Memory B cell (primary cell): ENCODE measurements around the gene PACS2.
A peak's percentile ranks its signal among the peaks of the same experiment; 100 is the strongest.
"Not testable (repeated sequence)": the region's sequence is repeated elsewhere in the genome, so short reads cannot be mapped to it uniquely, and the experiment has no call there.

Source experiments
- ATAC-seq: fragments of 150-1000 bp; cut with Tn5 transposase; 2 replicates; pipeline ENCODE4 v1.10.0; 2021; ENCODE audit warnings: low read depth, mild to moderate bottlenecking, moderate library complexity
- DNase-seq, 2 donors: peaks; one replicate each; pipeline ENCODE4 v3.0.0; 2022; ENCODE audit warnings: low spot score in 2 of 2
- H3K27ac Mint-ChIP-seq: one replicate; pipeline ENCODE4 v1.8.0; 2022; ENCODE audit warnings: mild to moderate bottlenecking, moderate library complexity, mixed read lengths
- H3K27me3 Mint-ChIP-seq: one replicate; pipeline ENCODE4 v1.8.0; 2022; ENCODE audit warnings: mixed read lengths
- H3K36me3 Mint-ChIP-seq: one replicate; pipeline ENCODE4 v1.8.0; 2022; ENCODE audit warnings: mild to moderate bottlenecking, mixed read lengths
- H3K4me1 Mint-ChIP-seq: one replicate; pipeline ENCODE4 v1.8.0; 2022; ENCODE audit warnings: mixed read lengths
- H3K4me3 Mint-ChIP-seq: one replicate; pipeline ENCODE4 v1.8.0; 2022; ENCODE audit warnings: mild to moderate bottlenecking, moderate library complexity, mixed read lengths
- H3K9me3 Mint-ChIP-seq: one replicate; pipeline ENCODE4 v1.8.0; 2022; ENCODE audit warnings: mixed read lengths

The PACS2 gene

DNA sequence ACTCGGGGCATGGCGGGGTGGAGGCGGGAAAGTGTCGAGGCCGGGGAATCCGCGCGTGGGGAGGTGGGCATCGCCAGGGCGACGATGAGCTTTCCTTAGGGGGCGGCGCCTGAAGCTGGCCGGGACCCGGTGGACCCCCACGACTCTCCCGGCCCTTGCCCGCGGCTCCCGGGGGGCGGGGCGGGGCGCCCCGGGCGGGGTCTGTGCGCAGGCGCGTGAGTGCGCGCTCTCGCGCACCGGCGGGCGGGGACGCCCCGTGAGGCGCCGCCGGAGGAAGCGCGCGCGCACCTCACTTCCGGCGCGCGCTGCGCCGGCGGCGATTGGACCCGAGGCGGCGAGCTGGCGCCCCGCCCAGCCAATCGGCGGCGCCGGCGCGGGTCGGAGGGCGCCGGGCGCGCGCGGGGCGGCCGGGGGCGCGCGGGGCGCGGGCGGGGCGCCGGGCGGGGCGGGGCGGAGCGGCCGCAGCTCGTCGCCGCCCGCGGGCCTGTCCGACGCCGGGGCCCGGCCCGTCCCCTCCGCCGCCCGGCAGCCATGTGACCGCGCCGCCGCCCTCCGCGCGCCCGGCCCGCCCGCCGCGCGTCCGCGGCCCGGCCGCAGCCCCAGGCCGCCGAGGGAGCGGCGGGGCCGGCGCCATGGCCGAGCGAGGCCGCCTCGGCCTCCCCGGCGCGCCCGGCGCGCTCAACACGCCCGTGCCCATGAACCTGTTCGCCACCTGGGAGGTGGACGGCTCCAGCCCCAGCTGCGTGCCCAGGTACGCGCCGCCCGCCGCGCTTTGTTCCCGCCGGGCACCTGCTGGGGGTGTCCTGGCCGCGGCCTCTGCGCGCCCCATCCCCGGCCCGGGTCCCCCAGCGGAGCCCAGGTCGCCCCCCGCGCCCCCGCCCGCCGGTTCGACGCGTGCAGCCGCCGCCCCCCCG, at the start of gene PACS2:
PACS2 (plus strand) TSS at position 462 of the 914 bp plus-strand sequence; CDS start at position 633, 171 bp downstream.
- no peaks in the 10 kb centered on the region for H3K36me3 Mint-ChIP-seq
- H3K27me3 Mint-ChIP-seq: no peaks in the 10 kb centered on the region
- H3K4me1 Mint-ChIP-seq: peaks cover 9% of the 10 kb centered on the region
- peak; percentile 74 for ATAC-seq
- peak within 1 kb of the TSS; percentile 90 for H3K4me3 Mint-ChIP-seq
- H3K27ac Mint-ChIP-seq: peak within 1 kb of the TSS; percentile 73
- DNase-seq: peak; percentile 77 to 81
- no peaks in the 10 kb centered on the region for H3K9me3 Mint-ChIP-seq

DNA sequence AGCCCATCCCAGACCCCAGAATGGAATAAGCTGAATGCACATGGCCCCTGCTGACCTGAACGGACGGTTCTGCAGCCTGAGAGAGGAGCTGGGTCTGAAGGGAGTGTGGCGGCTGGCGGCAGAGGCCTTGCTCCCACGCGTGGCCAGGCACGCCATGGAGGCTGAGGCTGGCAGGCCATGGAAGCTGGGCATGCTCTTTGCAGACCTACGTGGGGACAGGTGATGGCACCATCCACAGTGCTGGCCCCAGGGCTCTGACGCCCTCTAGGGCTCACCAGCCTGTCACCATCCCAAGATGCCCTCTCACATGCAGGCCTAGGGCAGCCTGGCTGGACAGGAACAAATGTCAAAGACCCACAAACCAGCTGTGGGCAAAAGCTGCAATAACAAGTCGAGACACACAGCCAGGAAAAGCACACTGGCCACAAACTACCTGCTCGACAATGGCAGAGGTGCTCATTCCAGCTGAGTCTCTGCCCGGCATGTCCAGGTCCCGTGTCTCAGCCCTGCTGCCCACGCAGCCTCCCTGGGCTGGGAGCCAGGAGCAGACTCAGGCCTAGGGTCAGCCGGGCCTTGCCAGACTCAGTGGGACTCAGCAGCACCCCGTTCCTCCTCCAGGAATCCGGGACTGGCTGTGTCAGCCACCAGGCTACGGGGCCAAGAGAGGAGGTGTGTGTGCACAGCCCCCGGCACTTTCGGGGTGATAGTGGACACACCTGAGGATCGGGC, 46.6 kb upstream of the PACS2 start:
- peaks cover 16% of the 10 kb centered on the region for H3K36me3 Mint-ChIP-seq
- H3K27me3 Mint-ChIP-seq: no peaks in the 10 kb centered on the region
- DNase-seq: no peak
- ATAC-seq: no peak
- no peaks in the 10 kb centered on the region for H3K9me3 Mint-ChIP-seq
- H3K4me3 Mint-ChIP-seq: no peak overlapping the region
- H3K27ac Mint-ChIP-seq: no peak overlapping the region
- H3K4me1 Mint-ChIP-seq: no peaks in the 10 kb centered on the region

DNA sequence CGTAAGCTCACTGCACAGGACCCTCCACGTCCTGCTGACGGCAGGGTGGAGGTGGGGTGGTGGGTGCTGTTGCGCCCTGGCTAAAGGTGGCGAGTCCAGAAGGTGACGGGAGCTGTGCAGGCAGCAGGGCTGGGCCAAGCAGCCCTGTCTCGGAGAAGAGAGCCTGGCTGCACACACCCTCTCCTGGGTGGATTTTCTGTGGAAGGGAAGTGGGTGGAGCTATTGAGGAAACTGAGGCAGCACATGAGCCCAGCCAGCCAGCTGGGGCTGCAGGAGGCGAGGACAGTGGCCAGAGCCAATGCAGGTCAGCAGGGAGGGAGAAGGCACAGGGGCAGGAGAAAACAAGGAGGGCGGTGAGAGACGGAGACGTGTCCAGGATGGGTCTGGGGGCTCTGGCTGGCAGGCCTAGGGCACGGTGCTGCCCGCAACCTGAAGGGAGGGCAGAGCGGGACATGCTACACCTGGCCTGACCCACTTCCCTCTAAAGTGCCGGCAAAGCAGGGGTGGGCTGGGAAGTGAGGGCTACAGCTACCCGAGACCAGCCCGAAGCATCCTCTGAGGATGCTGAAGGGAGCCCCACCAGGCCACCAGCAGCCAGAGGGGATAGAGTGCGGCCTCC, 45.7 kb upstream of the PACS2 start:
- H3K27ac Mint-ChIP-seq: no peak overlapping the region
- ATAC-seq (no peak), DNase-seq (no peak)
- peaks cover 13% of the 10 kb centered on the region for H3K36me3 Mint-ChIP-seq
- H3K9me3 Mint-ChIP-seq: no peaks in the 10 kb centered on the region
- no peaks in the 10 kb centered on the region for H3K4me1 Mint-ChIP-seq
- H3K27me3 Mint-ChIP-seq: no peaks in the 10 kb centered on the region
- H3K4me3 Mint-ChIP-seq: no peak overlapping the region

DNA sequence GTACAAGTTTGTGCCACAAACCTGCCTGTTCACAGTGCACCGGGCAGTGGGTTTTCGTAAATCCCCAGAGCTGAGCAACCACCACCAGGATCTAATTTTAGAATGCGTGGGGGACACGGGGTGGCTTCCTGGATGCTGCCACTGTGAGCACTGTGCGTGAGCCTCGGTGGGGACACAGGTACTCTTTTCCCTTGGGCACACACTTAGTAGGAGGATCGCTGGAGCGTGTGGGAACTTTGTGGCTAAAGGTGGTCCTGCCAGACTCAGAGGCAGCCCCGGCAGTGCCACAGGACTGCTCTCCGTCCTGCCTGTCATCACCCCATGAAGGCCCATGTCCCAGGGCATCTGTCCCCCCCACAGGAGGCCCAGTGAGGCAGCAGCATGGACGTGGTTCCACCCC, 45.1 kb upstream of the PACS2 start:
- Mint-ChIP-seq H3K36me3 (peaks cover 11% of the 10 kb centered on the region), H3K27ac (no peak overlapping the region), H3K4me1 (no peaks in the 10 kb centered on the region), H3K27me3 (no peaks in the 10 kb centered on the region), H3K4me3 (no peak overlapping the region), H3K9me3 (no peaks in the 10 kb centered on the region)
- DNase-seq: no peak
- no peak for ATAC-seq

DNA sequence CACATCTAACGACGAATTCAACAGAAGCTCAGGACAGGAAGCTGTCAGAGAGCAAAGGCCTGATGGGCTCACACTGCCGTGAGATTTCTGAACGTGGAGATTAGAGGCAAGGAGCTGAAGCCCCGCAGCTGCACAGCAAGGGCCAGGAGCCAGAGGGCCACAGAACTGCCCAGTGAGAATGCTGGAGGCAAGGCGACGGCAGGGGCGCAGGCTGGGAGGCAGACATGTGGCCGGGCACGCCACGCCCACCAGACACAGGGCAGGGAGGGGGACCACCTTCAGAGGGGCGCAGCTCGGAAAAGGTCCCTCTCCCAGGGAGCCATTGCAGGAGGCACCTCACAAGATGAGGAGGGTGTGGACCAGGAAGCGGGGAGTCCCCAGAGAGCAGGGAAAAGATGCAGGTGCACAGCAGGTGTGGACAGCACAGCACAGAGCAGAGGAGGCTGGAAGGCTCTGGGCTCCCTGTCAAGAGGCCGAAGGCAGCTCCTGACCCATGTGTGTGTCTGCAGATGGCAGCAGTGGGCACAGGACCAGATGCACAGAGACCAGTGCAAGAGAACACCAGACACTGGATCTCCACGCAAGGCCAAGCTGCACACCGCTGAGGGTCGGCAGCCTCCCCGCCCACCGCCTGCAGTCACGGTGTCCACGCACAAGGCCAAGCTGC, 43.2 kb upstream of the PACS2 start:
- DNase-seq: no peak
- Mint-ChIP-seq H3K27me3 (no peaks in the 10 kb centered on the region), H3K9me3 (no peaks in the 10 kb centered on the region), H3K36me3 (peaks cover 6% of the 10 kb centered on the region), H3K27ac (no peak overlapping the region), H3K4me1 (no peaks in the 10 kb centered on the region), H3K4me3 (no peak overlapping the region)
- no peak for ATAC-seq

DNA sequence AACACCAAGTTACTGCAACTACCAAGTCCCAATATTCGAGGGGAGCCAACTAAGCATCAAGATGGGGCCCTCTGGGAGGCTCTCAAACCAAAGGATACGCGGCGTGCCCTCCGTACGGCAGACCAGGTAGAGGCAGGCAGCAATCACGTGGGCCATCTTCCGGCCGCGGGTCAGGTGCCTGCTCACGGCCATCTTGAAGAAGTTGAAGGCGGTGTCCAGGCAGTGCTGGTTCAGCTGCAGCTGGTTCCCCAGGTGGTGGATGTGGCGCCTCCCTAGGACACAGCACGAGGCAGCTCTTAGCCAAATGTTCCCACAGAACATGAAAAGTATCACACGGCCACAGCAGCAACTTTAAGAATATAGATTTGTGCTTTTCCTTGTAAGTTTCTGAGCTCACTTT, 41.9 kb upstream of the PACS2 start:
- Mint-ChIP-seq H3K9me3 (no peaks in the 10 kb centered on the region), H3K27ac (no peak overlapping the region), H3K4me3 (no peak overlapping the region), H3K4me1 (no peaks in the 10 kb centered on the region), H3K27me3 (no peaks in the 10 kb centered on the region), H3K36me3 (peaks cover 2% of the 10 kb centered on the region)
- no peak for ATAC-seq
- no peak for DNase-seq

DNA sequence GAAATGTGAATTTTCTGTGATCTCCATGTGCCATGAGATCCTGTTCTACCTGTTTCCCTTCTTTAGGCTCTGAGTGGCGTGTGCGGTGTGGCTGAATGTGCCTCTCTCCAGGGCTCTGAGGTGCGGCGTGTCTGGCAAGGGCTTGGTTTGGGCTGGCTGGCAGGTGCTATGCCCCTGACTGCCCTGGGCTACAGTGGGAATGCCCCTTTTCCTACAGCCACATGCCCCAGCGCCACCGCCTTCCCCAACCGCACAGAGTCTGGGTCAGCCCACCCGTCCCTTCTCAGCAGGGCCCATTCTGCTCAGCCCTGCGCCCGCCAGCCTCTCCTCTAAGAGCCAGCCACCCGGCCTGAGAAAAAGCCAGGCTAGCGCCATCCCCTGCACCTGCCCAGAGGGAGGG, 41.5 kb upstream of the PACS2 start:
- no peaks in the 10 kb centered on the region for H3K4me1 Mint-ChIP-seq

DNA sequence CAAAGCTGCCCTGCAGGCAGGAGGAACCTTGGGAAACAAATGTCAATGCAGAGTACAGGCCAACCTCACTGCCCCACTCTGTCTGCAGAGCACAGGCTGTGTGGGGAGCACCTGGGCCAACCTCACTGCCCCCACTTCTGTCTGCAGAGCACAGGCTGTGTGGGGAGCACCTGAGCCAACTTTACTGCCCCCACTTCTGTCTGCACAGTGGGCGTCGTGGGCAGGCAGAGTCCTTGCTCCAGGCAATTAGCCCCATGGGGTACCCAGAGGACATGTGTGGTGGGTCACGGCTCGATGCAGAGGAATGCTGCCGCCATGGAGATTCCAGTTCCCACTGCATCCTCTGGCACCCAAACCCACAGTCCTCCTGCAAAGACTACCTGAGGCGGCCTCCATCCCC, 39.9 kb upstream of the PACS2 start:
- Mint-ChIP-seq H3K27ac (no peak overlapping the region), H3K4me3 (no peak overlapping the region), H3K36me3 (peaks cover 2% of the 10 kb centered on the region), H3K4me1 (no peaks in the 10 kb centered on the region), H3K27me3 (no peaks in the 10 kb centered on the region), H3K9me3 (no peaks in the 10 kb centered on the region)
- no peak for ATAC-seq
- DNase-seq: no peak

More for the DNA sequence above, 41.5 kb upstream of the PACS2 start:
- DNase-seq (no peak), ATAC-seq (no peak)
- H3K9me3 Mint-ChIP-seq: no peaks in the 10 kb centered on the region
- peaks cover 2% of the 10 kb centered on the region for H3K36me3 Mint-ChIP-seq
- no peak overlapping the region for H3K27ac Mint-ChIP-seq
- no peaks in the 10 kb centered on the region for H3K27me3 Mint-ChIP-seq
- H3K4me3 Mint-ChIP-seq: no peak overlapping the region

DNA sequence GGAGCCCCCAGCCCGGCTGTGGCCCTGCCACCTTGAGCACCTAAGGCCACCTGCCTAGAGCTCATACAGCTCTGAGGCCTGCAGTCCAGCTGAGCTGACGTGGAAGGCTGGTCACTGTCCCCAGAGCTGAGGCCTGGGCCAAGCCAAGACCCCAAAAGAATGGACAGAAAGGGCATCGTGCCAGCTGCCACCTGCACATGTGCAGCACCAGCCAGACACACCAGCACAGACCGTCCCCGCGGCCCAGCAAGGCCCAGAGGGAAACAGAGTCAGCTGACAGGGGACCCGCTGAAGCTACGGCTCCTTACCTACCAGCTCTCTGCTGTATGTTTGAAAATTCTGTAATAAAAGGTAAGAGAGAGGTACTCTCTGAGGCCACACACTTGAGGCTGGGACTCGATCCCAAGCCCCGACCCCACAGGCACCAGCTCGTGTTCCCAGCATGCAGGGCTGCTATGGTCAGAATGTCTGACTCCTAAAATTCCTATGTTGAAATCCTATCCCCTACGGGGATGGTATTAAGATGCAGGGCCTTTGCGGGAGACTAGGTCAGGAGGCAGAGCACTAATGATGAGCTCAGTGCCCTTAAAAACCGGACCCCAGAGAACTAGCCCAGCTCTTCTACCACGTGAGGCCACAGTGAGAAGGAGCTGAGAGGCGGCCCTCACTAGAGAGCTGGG, 39.1 kb upstream of the PACS2 start:
- no peak overlapping the region for H3K4me3 Mint-ChIP-seq
- H3K27ac Mint-ChIP-seq: no peak overlapping the region
- H3K9me3 Mint-ChIP-seq: no peaks in the 10 kb centered on the region
- peaks cover 5% of the 10 kb centered on the region for H3K4me1 Mint-ChIP-seq
- H3K27me3 Mint-ChIP-seq: no peaks in the 10 kb centered on the region
- no peak for ATAC-seq
- DNase-seq: no peak
- H3K36me3 Mint-ChIP-seq: peaks cover 2% of the 10 kb centered on the region

DNA sequence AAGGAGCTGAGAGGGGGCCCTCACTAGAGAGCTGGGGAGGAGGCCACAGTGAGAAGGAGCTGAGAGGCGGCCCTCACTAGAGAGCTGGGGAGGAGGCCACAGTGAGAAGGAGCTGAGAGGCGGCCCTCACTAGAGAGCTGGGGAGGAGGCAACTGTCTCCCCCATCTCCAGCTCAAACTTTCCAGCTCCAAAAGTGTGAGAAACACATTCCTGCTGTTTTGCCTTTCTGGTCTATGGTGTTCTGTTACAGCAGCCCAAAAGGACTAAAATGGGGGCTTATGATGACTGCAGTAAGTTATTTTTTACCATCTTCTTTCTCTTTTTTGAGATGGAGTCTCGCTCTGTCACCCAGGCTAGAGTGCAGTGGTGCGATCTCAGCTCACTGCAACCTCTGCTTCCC, 37.1 kb upstream of the PACS2 start:
- not testable (repeated sequence) for H3K36me3 Mint-ChIP-seq, H3K4me3 Mint-ChIP-seq, H3K27ac Mint-ChIP-seq, H3K4me1 Mint-ChIP-seq, ATAC-seq, H3K27me3 Mint-ChIP-seq, DNase-seq, H3K9me3 Mint-ChIP-seq

DNA sequence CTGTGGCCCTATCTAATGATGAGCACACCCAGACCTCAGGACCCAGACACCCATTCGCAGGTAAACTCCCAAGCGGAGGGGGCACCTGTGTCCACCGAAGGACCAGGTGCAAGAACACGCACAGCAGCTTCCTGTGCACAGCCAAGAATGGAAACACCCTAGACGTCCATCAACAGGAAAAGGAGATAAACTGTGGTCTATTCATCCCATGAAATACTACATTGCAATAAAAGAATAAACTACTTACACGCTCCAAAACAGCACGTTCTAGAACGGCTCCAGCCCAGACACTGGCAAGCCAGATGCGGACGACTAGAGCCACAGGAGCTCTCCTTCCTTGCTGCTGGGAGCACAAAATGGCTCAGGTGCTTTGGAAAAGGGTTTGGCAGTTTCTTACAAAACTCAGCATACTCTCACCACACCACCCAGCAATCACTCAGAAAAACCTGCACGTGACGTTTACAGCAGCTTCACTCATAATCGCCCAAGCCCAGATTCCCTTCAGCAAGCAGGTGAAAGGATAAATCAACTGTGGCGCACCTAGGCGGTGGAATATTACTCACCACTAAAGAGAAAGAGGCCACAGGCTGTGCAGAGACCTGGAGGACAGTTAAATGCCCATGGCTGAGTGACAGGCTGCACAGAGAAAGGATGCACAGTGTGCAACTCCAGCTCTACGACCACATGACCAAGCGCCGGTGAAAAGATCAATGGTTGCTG, 34.7 kb upstream of the PACS2 start:
- ATAC-seq: no peak
- no peak for DNase-seq
- Mint-ChIP-seq H3K27ac (no peak overlapping the region), H3K9me3 (no peaks in the 10 kb centered on the region), H3K4me3 (no peak overlapping the region), H3K27me3 (no peaks in the 10 kb centered on the region), H3K36me3 (peaks cover 4% of the 10 kb centered on the region), H3K4me1 (peaks cover 16% of the 10 kb centered on the region)

DNA sequence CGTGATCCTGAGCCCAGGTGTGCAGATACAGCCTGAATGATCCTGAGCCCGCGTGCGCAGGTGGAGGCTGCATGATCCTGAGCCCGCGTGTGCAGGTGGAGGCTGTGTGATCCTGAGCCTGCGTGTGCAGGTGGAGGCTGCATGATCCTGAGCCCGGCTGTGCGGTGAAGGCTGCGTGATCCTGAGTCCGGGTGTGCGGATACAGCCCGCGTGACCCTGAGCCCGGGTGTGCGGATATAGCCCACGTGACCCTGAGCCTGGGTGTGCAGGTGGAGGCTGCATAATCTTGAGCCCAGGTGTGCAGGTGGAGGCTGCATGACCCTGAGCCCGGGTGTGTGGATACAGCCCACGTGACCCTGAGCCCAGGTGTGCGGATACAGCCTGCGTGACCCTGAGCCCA, 34.0 kb upstream of the PACS2 start:
- Mint-ChIP-seq H3K4me1 (peaks cover 17% of the 10 kb centered on the region), H3K27me3 (no peaks in the 10 kb centered on the region), H3K9me3 (no peaks in the 10 kb centered on the region), H3K27ac (no peak overlapping the region), H3K36me3 (peaks cover 8% of the 10 kb centered on the region), H3K4me3 (no peak overlapping the region)
- ATAC-seq (no peak), DNase-seq (no peak)
